CD4-positive, alpha-beta T cell treated with Interleukin-6 at 100 ng/mL for 8 hours (primary cell): ENCODE results near the gene ZFP62.
"Not testable (repeated sequence)": the region's sequence is repeated elsewhere in the genome, so short reads cannot be mapped to it uniquely, and the experiment has no call there.

Experiments used
- DNase-seq: peaks from one replicate; pipeline ENCODE4 v3.0.0-alpha.2; 2020; ENCODE audit warnings: mixed read lengths, low spot score

Gene ZFP62

DNA sequence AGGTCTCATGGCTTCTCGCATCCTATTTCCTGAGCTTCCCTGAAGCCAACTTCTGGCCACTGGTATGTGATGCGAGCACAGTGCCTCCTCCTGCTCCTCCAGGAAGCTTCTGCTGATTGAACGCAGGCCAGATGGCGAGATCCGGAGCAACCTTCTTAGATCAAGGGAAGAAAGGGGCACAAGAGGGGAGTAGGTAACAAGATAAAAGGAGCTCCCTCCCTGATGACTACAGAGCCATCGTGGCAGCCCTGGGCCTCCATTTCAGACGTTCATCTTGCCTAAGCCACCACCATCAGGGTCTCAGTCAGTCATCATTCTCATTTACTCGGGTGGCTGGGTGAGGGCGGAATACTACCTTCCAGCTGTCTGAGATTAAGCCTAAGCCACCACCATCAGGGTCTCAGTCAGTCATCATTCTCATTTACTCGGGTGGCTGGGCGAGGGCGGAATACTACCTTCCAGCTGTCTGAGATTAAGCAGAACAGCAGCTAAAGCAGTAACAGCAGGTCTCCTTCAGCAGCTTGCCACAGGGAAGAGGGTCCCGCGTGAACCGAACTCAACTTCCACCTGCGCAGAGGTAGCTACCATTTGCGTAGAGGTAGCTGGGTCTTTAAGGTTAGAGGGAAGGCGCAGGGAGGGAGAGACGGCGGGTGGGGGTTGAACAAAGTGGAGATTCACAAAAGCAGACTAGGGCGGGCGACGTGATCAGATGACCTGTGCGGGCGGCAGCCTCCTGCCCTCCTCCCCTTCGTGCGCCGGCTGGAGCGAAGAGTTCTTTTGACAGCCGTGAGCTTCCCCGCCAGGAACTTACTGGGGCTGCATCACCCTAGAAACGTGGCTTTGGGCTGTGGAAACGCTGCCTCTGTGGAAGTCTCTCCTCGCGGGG, 30.6 kb downstream of the ZFP62 start:
- peak; percentile 69 for DNase-seq

DNA sequence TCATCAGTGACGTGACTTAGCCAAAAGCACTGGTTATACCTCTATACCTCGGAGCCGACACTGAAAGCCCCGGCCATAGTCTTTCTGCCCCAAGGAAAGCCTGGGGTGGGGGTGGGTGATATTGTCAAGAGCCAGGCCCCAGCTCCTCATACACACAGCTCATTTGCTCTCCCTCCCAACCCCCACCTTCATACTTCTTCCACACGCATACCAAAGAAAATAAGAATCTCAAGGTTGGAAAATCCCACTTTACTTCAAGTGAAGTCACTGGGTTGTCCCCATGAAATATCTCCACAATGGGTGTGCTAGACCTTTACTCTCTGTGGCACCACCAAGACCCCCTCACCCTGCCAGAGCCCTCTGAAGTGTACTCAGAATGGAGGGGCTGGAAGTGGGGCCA, 31.4 kb downstream of the ZFP62 start:
- no peak for DNase-seq

DNA sequence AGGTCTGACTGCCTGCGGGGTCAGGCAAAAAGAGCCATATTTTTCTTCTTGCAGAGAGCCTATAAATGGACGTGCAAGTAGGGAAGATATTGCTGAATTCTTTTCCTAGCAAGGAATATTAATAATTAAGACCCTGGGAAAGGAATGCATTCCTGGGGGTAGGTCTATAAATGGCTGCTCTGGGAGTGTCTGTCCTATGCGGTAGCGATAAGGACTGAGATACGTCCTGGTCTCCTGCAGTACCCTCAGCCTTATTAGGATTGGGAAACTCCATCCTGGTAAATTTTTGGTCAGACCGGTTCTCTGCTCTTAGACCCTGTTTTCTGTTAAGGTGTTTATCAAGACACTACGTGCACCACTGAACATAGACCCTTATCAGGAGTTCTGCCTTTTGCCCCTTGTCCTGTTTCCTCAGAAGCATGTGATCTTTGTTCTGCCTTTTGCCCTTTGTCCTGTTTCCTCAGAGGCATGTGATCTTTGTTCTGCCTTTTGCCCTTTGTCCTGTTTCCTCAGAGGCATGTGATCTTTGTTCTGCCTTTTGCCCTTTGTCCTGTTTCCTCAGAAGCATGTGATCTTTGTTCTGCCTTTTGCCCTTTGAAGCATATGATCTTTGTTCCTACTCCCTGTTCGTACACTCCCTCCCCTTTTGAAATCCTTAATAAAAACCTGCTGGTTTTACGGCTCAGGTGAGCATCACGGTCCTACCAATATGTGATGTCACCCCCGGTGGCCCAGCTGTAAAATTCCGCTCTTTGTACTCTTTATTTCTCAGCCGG, 32.1 kb downstream of the ZFP62 start:
- DNase-seq = not testable (repeated sequence)

DNA sequence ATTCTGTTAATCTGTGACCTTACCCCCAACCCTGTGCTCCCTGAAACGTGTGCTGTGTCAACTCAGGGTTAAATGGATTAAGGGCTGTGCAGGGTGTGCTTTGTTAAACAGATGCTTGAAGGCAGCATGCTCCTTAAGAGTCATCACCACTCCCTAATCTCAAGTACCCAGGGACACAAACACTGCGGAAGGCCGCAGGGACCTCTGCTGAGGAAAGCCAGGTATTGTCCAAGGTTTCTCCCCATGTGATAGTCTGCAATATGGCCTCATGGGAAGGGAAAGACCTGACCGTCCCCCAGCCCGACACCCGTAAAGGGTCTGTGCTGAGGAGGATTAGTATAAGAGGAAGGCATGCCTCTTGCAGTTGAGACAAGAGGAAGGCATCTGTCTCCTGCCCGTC, 33.7 kb downstream of the ZFP62 start:
- DNase-seq = not testable (repeated sequence)

DNA sequence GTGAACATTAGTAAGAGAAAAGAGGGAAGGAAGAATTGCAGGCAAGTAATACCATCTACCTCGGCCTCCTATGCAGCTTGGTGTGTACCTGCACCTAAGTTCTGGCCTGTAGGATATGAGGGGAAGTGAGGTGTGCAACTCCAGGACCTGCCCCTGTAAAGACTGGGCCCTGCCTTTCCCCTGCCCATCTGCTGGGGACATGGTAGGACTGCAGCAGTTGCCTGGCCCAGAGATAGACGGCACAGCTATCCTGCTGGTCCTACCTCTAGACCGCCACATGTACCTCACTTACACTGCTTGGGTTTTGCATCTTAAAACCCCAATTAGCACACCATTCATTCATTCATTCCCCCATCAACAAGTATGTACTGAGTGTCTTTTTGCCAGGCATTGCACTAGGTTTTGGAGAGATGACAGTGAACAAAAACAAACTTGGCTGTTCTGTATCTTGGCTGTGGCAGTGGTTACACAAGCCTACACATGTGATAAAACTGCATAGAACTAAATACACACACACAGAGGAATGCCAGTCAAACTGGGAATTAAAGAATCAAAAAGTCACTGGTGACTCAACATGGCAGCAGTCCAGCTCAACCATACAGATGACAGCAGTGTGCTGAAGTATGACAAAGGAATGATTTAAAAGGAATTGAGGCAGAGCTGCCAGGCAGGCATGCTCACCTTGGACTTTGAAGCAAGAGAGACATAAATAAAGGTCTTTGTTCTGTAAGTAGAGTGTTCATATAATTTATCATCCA, 35.1 kb downstream of the ZFP62 start:
- no peak for DNase-seq

DNA sequence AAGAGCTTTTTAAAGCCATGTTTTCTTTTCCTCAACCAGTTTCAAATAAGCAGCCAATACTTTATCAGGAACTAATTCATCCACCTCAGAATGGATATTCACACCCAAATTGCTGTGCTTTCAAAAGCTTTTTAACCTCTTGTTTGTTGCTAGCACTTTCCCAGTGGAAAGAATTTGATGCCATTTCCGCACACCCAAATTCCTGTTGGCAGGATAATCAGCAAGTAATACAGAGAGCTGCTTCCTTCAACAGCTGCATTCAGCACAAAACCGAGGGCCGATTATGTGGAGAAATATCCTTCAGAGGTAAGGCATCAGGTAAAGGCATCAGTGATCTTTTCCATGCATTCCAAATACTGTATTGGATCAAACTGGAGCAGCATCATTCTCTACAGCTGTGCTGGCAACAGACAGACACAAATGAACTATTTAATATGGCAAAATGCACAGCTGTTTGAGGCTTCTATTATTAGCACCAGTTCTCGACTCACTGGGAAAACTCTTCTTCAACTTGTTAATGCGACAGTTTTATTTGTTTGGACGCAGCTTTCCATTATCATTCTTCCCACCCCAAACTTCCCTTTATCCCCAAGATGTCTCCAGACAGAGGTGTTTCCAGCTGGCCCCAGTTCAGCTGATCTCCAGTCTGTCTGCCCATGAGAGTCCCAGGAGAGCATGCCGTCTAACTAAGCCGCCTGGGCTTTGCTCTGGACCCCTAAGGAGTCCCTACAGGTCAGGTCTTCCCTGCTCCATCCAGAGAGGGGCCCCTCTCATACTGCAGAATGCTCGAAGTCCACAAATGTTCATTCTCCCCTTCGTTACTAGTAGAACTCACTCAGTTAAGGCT, 36.2 kb downstream of the ZFP62 start:
- DNase-seq = no peak

DNA sequence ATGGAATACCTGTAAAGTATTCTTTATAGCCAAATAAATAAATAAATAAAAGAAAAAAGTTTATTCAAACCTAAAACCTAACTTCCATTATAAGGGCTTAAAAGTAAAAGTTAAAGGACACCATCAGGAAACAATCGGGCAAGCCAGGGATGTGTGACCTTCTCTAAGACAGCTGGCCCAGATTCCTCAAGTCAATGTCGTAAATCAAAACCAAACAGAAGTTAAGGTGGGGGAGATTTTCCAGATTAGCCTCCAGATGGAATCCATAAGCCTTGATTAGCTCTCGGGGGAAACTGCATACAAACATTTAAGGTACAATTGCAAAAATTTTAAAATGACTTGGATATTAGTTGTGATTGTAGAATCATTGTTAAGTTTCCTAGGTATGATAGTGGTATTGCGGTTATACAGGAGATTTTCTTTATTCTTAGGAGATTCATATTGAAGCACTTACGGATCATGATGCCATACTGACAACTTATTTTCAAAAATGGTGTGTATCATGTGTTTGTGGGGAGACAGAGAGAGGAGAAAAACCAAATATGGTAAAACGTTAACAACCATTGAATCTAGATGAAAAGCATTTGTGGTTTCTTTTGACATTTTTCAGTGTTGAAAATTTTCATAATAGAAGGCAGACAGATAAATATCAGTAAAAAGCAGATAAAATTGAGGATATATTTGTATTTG, 37.0 kb downstream of the ZFP62 start:
- DNase-seq = no peak

DNA sequence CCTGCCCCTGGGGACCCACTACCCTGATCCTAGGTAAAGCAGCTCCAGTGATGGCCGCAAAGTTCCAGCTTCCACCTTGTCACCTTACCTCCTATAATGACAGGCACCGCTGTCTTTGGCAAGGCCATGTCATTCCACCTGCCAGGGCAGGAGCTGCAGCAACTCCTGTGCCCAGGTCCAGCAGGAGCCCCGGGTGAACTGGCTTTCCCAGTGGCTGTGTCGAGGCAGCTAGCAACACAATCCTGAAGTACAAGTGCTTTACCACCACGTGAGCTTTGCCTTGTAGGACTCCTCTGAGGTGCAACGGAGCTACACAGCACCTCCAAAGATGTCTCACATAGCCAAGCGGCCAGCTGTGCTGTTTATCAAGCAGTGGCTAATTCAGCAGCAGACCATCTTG, 37.7 kb downstream of the ZFP62 start:
- no peak for DNase-seq

DNA sequence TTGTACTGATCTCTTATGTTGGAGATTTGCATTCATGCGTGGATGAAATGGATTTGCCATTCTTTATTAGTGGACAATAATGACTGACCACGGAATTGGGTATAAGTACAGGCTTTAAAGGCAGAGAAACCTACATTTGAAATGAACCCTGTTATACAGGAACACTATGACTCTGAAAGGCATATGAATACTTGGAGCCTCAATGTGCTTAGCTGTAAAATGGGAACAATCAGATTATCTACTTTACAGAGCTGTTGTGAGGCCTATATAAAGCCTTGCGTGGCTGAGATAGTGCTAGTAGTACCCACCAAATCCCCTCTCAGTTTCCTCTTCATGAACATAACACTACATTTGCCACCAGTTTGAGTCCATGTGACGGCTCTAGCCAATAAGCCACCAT, 39.5 kb downstream of the ZFP62 start:
- DNase-seq = no peak

DNA sequence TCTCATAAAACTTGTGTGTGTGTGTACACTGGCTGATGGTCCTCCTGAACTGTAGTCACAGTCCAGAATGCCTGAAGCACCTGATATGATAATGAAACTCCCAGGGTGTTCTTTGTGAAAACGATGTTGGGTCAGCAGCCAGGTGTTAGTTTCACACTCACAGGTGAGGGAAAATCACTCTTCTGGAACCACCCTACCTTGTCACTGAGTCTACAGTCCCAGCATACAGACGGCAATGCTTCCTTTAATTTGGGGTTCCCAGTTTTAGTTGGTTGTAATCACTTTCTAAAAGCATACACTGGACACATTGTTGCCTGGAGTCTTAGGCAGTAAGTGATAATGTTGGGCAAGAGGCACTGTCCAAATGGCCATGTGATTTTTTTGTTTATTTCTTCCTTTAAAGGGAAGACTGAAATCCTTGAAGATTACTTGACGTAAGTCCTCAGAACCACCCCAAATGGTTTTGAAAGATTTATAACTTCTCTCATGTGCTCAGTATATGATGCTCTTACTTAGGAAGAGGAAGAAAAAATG, 40.2 kb downstream of the ZFP62 start:
- no peak for DNase-seq

DNA sequence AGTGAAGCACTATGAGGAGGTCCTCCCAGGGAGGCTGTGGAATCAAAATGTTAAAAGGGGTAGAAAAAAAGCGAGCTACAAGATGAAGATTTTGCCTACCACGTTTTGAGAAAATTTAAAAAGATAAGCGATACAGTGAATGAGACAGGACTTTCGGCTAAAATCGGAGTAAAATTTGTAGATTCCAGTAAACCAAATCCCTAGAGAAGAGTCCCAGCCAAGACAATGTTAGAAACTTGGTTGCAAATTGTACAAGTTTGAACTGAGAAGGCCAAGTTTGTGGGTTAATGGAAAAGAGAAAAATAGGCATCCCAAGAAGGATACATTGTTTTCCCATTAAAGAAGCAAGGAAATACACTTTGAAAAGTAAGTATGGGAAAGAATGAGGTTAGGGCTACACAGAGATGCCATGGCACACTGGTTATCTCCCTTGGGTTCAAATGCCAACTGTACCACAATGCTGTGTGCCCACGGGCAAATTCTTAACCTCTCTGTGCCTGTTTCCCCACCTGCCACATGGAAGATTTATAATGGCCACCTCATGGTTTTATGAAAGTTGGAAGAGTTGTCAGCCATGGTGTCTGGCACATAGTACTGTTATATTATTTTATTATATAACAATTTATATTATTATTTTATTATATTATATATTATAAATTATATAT, 42.3 kb downstream of the ZFP62 start:
- DNase-seq = no peak

DNA sequence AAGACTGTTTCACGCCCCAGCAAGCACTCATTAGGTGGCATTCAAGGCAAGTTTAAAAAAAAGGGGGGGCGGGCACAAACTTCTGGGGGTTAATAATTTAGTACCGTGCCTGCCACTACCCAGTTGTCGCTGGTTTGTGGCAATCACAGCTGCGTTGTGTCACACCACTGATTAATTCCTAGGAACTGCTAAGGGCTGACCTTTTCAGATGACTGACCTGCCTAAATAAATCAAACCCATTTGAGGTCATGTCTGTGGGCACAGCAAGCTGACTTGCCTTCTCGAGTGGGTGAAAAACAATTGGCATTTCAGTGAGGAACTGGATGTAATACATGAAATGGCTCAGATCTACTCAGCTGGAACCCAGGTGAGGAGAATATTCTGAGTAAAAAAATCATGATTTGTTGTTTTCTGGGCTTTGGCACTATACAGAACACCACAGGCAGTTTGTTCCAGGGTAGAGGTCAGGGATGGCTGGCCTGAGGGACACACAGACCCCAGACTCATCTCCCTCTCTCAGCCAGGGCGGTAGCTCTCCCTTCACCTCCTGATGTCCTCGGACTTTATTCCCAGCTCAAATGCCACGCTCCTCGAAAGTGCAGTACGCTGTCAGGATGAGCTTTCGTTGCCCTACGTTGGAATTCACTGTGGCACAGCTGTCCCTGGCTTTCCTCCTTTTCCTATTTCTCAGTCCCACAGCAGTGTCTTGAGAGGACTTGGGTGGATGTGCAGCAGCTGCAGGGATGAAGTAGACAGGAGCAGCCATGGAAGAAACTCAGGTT, 43.0 kb downstream of the ZFP62 start:
- no peak for DNase-seq

DNA sequence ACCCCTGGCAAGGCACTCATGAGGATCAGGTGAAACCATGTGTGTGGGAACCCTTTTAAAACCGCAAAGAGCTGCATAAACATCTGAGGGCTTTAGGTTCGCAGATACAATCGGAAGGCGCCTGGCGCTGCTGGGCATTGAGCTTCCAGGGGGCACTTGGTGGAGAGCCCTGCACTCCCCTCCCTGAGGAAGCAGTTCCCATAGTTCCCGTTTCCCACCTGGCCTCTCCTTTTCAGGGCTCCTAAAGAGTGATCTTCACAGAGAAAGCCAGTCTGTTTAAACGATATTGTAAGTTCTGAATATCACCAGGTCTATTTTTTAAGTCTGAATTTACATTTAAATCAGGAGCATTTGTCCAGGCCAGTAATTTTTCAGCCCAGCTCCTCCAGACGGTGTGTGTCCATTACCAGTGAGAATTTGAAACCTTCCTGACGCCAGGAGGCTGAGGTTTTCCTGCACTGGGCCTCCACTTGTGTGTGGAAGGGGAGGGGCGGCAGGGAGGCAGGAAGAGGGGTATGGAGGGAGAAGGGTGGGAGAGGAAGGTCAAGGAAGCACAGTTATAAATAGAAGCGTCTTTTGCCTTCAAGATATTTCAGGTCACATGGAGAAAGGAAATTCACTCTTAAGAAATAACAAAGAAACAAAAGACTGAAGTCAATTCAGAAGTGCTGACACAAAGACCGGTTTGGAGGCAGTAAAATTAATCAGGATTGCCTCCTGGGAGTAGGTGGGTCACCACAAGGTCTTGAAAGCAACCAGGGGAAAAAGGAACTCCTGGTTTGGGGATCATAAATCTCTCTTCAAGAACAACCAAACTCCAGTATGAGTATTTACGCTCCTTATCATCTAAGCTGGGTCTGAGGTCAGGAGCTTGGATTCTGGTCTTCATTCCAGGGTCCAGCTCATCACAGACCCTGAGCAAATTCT, 44.2 kb downstream of the ZFP62 start:
- DNase-seq = no peak

DNA sequence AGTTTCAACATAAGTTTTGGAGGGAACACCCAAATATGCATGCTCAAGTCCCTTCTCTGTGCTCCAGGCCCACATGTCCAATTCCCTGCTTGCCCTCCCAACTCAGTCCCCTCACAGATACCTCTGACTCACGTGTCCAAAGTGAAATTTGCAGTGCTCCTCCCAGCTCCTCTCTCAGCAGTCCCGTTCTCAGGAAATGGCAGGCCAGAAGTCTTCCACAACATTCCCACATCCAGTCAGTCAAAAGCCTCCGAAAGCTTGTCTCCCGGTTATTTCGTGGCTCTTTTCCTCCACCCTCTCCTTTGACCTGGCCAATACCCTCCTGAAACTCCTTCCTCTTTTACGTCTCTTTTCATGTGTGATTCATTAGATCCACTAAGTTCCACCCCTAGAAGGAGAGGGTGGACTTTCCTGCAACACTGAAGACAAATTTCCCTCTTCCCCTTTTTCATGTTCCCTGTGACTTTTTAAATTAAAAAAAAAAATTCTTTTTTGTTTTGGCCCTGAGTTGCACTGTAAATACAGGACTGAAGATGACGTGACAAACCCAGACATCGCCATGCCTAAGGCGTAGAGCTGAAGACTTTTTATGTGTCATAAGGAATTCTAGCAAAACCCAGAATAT, 45.7 kb downstream of the ZFP62 start:
- no peak for DNase-seq

DNA sequence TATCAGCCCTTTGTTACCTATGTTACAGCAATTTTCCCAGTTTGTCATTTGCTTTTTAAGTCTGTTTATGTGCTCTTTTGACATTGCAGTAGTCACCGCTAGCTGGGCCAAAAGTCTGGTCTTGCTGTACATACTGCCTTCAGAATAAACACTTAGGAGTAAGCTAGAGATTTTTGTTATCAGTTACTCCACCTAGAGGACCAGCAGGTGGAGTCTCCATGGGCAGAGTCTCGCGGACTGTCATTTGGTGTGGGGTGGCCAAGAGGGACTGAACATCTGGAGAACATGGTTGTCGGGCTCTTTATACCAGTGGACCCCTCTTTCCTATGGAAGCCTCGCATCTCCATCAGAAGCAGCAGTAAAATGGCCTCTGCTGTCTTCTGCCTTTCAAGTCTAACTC, 47.7 kb downstream of the ZFP62 start:
- no peak for DNase-seq

DNA sequence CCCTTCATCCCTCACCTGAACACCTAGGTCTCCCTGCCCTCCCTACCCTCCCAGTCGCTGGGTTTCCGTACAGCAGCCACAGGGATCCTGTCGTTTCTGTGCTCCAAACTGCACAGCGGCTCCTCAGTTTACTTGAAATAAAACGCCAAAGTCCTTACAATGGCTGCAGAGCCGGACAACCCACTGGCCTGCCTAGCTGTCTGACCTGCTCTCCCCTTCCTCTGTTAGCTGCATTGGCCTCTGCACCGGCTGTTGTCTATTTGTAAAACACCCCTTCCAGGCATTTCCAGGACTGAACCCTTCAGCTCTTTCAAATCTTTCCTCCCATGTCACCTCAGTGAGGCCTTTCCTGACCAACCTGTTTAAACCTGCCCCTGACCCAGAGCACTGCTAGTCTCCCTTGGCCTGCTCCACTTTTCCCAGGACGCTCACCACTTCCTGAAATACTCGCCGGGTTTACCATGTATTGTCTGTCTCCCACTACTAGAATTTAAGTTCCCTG, 49.4 kb downstream of the ZFP62 start:
- no peak for DNase-seq

DNA sequence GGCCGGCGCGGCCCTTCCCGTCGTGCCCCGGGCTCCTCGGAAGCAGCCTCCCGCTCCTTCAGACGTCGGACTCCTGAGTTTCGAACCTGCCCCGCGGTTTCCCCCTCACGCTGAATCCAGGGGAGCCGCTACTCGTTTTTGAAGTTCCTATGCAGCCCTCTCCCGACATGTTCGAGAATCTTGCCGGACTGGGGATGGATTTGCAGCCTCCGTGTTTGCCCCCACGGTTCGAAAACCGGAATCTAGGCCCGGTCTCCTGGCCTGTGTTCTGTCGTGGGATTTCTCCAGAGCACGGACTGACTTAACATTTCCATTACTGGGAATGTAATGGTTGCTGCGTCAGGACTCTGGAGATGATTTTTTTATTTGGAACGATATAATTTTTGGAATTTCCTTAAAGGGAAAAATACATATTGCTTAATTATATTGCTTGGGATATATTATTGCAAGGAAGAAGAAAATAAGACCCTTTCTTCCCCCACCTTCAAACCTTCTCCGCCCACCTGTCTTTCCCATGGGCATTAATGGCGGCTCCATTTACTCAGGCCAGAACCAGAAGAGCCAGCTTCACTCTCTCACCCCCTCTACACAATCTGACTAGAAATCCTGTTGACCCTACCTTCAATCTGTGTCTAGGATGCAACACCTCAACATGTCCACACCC, 50.0 kb downstream of the ZFP62 start:
- no peak for DNase-seq
